ENCODE measurements around the gene MUSK.

DNA sequence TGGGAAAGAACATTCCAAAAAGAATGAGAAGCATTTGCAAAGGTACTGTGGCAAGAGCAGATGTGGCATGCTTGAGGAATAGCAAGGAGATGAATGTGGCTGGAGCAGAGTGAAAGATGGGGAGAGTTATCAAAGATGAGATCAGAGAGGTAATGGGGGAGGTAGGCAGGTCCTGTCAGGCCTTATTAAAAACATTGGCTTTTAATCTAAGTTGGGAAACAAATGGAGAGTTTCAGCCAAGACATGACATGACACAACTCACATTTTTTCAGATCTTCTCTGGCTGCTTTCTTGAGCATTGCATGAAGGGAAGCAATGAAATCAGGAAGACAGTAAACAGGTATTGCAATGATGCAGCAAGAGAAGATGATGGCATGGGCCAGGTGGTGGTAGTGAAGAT is 120.3 kb downstream of the MUSK start:
- TF ChIP-seq, protein P1, sequence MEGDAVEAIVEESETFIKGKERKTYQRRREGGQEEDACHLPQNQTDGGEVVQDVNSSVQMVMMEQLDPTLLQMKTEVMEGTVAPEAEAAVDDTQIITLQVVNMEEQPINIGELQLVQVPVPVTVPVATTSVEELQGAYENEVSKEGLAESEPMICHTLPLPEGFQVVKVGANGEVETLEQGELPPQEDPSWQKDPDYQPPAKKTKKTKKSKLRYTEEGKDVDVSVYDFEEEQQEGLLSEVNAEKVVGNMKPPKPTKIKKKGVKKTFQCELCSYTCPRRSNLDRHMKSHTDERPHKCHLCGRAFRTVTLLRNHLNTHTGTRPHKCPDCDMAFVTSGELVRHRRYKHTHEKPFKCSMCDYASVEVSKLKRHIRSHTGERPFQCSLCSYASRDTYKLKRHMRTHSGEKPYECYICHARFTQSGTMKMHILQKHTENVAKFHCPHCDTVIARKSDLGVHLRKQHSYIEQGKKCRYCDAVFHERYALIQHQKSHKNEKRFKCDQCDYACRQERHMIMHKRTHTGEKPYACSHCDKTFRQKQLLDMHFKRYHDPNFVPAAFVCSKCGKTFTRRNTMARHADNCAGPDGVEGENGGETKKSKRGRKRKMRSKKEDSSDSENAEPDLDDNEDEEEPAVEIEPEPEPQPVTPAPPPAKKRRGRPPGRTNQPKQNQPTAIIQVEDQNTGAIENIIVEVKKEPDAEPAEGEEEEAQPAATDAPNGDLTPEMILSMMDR (conservative IDR thresholded peaks at IDR 0.05; ENCODE audit: low read depth in 2 of 2) = no peak
- TF ChIP-seq, protein P2, sequence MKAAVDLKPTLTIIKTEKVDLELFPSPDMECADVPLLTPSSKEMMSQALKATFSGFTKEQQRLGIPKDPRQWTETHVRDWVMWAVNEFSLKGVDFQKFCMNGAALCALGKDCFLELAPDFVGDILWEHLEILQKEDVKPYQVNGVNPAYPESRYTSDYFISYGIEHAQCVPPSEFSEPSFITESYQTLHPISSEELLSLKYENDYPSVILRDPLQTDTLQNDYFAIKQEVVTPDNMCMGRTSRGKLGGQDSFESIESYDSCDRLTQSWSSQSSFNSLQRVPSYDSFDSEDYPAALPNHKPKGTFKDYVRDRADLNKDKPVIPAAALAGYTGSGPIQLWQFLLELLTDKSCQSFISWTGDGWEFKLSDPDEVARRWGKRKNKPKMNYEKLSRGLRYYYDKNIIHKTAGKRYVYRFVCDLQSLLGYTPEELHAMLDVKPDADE (IDR thresholded peaks at IDR 0.05) = no peak
- TF ChIP-seq, protein P3, sequence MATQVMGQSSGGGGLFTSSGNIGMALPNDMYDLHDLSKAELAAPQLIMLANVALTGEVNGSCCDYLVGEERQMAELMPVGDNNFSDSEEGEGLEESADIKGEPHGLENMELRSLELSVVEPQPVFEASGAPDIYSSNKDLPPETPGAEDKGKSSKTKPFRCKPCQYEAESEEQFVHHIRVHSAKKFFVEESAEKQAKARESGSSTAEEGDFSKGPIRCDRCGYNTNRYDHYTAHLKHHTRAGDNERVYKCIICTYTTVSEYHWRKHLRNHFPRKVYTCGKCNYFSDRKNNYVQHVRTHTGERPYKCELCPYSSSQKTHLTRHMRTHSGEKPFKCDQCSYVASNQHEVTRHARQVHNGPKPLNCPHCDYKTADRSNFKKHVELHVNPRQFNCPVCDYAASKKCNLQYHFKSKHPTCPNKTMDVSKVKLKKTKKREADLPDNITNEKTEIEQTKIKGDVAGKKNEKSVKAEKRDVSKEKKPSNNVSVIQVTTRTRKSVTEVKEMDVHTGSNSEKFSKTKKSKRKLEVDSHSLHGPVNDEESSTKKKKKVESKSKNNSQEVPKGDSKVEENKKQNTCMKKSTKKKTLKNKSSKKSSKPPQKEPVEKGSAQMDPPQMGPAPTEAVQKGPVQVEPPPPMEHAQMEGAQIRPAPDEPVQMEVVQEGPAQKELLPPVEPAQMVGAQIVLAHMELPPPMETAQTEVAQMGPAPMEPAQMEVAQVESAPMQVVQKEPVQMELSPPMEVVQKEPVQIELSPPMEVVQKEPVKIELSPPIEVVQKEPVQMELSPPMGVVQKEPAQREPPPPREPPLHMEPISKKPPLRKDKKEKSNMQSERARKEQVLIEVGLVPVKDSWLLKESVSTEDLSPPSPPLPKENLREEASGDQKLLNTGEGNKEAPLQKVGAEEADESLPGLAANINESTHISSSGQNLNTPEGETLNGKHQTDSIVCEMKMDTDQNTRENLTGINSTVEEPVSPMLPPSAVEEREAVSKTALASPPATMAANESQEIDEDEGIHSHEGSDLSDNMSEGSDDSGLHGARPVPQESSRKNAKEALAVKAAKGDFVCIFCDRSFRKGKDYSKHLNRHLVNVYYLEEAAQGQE (IDR thresholded peaks at IDR 0.05; ENCODE audit: unreplicated experiment) = no peak
- no peak for TF ChIP-seq CREB1 (CRISPR knock-in tag; IDR thresholded peaks at IDR 0.05; ENCODE audit: low read depth)
- no peak for TF ChIP-seq EZH2 (IDR thresholded peaks at IDR 0.05; ENCODE audit: low read depth, unreplicated experiment)
- no peak for TF ChIP-seq EZH2phosphoT487 (IDR thresholded peaks at IDR 0.05; ENCODE audit: unreplicated experiment)
- TF ChIP-seq POLR2AphosphoS5 (IDR thresholded peaks at IDR 0.05; ENCODE audit: low read depth) = no peak
- TF ChIP-seq JUNB (IDR thresholded peaks at IDR 0.05; ENCODE audit: unreplicated experiment) = no peak
- no peak for TF ChIP-seq NANOG (IDR thresholded peaks at IDR 0.05; ENCODE audit: borderline replicate concordance)
- TF ChIP-seq ZNF331 (CRISPR knock-in tag; IDR thresholded peaks at IDR 0.05; ENCODE audit: low read depth) = no peak
- no peak for TF ChIP-seq ZNF114 (CRISPR knock-in tag; IDR thresholded peaks at IDR 0.05)
- TF ChIP-seq STAT1 (IDR thresholded peaks at IDR 0.05; ENCODE audit: unreplicated experiment) = no peak
- TF ChIP-seq, protein P4, sequence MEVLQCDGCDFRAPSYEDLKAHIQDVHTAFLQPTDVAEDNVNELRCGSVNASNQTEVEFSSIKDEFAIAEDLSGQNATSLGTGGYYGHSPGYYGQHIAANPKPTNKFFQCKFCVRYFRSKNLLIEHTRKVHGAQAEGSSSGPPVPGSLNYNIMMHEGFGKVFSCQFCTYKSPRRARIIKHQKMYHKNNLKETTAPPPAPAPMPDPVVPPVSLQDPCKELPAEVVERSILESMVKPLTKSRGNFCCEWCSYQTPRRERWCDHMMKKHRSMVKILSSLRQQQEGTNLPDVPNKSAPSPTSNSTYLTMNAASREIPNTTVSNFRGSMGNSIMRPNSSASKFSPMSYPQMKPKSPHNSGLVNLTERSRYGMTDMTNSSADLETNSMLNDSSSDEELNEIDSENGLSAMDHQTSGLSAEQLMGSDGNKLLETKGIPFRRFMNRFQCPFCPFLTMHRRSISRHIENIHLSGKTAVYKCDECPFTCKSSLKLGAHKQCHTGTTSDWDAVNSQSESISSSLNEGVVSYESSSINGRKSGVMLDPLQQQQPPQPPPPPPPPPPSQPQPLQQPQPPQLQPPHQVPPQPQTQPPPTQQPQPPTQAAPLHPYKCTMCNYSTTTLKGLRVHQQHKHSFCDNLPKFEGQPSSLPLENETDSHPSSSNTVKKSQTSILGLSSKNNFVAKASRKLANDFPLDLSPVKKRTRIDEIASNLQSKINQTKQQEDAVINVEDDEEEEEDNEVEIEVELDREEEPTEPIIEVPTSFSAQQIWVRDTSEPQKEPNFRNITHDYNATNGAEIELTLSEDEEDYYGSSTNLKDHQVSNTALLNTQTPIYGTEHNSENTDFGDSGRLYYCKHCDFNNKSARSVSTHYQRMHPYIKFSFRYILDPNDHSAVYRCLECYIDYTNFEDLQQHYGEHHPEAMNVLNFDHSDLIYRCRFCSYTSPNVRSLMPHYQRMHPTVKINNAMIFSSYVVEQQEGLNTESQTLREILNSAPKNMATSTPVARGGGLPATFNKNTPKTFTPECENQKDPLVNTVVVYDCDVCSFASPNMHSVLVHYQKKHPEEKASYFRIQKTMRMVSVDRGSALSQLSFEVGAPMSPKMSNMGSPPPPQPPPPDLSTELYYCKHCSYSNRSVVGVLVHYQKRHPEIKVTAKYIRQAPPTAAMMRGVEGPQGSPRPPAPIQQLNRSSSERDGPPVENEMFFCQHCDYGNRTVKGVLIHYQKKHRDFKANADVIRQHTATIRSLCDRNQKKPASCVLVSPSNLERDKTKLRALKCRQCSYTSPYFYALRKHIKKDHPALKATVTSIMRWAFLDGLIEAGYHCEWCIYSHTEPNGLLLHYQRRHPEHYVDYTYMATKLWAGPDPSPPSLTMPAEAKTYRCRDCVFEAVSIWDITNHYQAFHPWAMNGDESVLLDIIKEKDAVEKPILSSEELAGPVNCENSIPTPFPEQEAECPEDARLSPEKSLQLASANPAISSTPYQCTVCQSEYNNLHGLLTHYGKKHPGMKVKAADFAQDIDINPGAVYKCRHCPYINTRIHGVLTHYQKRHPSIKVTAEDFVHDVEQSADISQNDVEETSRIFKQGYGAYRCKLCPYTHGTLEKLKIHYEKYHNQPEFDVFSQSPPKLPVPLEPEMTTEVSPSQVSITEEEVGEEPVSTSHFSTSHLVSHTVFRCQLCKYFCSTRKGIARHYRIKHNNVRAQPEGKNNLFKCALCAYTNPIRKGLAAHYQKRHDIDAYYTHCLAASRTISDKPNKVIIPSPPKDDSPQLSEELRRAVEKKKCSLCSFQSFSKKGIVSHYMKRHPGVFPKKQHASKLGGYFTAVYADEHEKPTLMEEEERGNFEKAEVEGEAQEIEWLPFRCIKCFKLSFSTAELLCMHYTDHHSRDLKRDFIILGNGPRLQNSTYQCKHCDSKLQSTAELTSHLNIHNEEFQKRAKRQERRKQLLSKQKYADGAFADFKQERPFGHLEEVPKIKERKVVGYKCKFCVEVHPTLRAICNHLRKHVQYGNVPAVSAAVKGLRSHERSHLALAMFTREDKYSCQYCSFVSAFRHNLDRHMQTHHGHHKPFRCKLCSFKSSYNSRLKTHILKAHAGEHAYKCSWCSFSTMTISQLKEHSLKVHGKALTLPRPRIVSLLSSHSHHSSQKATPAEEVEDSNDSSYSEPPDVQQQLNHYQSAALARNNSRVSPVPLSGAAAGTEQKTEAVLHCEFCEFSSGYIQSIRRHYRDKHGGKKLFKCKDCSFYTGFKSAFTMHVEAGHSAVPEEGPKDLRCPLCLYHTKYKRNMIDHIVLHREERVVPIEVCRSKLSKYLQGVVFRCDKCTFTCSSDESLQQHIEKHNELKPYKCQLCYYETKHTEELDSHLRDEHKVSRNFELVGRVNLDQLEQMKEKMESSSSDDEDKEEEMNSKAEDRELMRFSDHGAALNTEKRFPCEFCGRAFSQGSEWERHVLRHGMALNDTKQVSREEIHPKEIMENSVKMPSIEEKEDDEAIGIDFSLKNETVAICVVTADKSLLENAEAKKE (CRISPR knock-in tag; IDR thresholded peaks at IDR 0.05) = no peak

All from GM23338 (cell line).